ENCODE data around the gene DDX27. TPM values are rescaled to one million over a fixed set of nuclear protein-coding genes. Genes with fewer than 3 reads are reported as not detected.

Gene DDX27
- total and polyA plus RNA-seq, 2 of the 13 experiments (the other 11 are each of a cell fraction or from before 2014, with no cell fraction given) = 42.6 to 72.8 TPM

DNA sequence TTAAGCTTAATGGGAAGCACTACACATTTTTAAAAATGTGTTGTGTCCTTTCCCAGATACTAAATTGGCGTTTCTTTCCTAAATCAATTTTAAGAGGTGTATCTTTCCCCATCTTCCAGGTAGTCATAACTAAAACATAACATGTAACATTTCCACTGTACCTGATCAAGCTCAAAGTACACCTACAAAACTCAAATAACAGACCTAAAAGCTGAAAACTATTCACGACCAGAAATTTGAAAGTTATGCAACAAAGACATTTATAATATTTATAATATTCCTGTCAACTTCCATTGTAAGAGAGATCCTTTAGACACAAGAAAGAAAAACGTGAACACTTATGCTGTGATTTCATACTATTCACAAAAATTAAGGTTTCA lies 34.5 kb upstream of the DDX27 start (continued):
- TF ChIP-seq CCAR2 (optimal IDR thresholded peaks at IDR 0.05; ENCODE audit: low read depth, low read length) (no peak), U2AF1 (optimal IDR thresholded peaks at IDR 0.05; ENCODE audit: low read depth, low read length) (no peak), ZNF841 (CRISPR knock-in tag; IDR thresholded peaks at IDR 0.05; ENCODE audit: borderline replicate concordance) (no peak), NFIB (CRISPR knock-in tag; IDR thresholded peaks at IDR 0.05; ENCODE audit: borderline replicate concordance) (no peak), KLF12 (CRISPR knock-in tag; IDR thresholded peaks at IDR 0.05; ENCODE audit: borderline replicate concordance) (no peak), ZNF30 (CRISPR knock-in tag; IDR thresholded peaks at IDR 0.05) (no peak), ZNF407 (CRISPR knock-in tag; IDR thresholded peaks at IDR 0.05; ENCODE audit: not compliant biosample characterization) (no peak), SOX13 (IDR thresholded peaks at IDR 0.05) (no peak), SOX13 (CRISPR knock-in tag; conservative IDR thresholded peaks at IDR 0.05 in 1 of 2, IDR thresholded peaks at IDR 0.05 in 1 of 2) (0 out of 4 replicates have a peak, but pooled peaks of 1 of the 2 experiments have one; percentile 4), NONO (IDR thresholded peaks at IDR 0.05) (no peak), NONO (CRISPR knock-in tag; conservative IDR thresholded peaks at IDR 0.05) (no peak), RFXAP (CRISPR knock-in tag; IDR thresholded peaks at IDR 0.05; ENCODE audit: borderline replicate concordance) (no peak), ZNF883 (CRISPR knock-in tag; IDR thresholded peaks at IDR 0.05; ENCODE audit: not compliant biosample characterization) (no peak), THAP11 (CRISPR knock-in tag; IDR thresholded peaks at IDR 0.05) (no peak), NR2C2 (CRISPR knock-in tag; IDR thresholded peaks at IDR 0.05; ENCODE audit: borderline replicate concordance) (no peak), FLYWCH1 (CRISPR knock-in tag; IDR thresholded peaks at IDR 0.05) (no peak), PCBP2 (optimal IDR thresholded peaks at IDR 0.05; ENCODE audit: low read depth, low read length, poor library complexity, severe bottlenecking) (no peak), ZBTB39 (CRISPR knock-in tag; IDR thresholded peaks at IDR 0.05) (no peak), MIXL1 (CRISPR knock-in tag; IDR thresholded peaks at IDR 0.05) (no peak; the same call in 1 of the 2 replicates)
- TF ChIP-seq, protein P1, sequence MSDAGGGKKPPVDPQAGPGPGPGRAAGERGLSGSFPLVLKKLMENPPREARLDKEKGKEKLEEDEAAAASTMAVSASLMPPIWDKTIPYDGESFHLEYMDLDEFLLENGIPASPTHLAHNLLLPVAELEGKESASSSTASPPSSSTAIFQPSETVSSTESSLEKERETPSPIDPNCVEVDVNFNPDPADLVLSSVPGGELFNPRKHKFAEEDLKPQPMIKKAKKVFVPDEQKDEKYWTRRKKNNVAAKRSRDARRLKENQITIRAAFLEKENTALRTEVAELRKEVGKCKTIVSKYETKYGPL (CRISPR knock-in tag; IDR thresholded peaks at IDR 0.05) = peak; percentile 87
